WERI-Rb-1 (cell line): ENCODE data around the gene COG4.

Experiments used
- DNase-seq: peaks from one replicate; pipeline ENCODE4 v3.0.0-alpha.2; 2020
- H3K27ac ChIP-seq: fragments of 250-450 bp; sonication (Bioruptor Pico); 2 replicates; pipeline ENCODE4 v1.5.1; 2020; ENCODE audit warnings: mild to moderate bottlenecking, moderate library complexity
- H3K27me3 ChIP-seq: fragments of 250-450 bp; sonication (Bioruptor Pico); 2 replicates; pipeline ENCODE4 v1.5.1; 2021; ENCODE audit warnings: mild to moderate bottlenecking, low read depth, moderate library complexity; ENCODE audit not compliant: insufficient read depth, severe bottlenecking
- H3K36me3 ChIP-seq: fragments of 250-450 bp; sonication (Bioruptor Pico); 2 replicates; pipeline ENCODE4 v1.5.1; 2020; ENCODE audit warnings: mild to moderate bottlenecking, moderate library complexity
- H3K4me3 ChIP-seq: 2 replicates; pipeline ENCODE4 v1.5.1; 2011; ENCODE audit warnings: low read depth, mild to moderate bottlenecking, control low read depth, low read length
- H3K9me3 ChIP-seq: fragments of 250-450 bp; sonication (Bioruptor Pico); 2 replicates; pipeline ENCODE4 v1.5.1; 2021; ENCODE audit warnings: mild to moderate bottlenecking, moderate library complexity; ENCODE audit not compliant: severe bottlenecking
- TF ChIP-seq, protein P1 (sequence below): IDR thresholded peaks from 2 replicates; pipeline ENCODE4 v1.5.1; 2011; ENCODE audit warnings: low read depth, mild to moderate bottlenecking, control low read depth, inconsistent platforms, low read length

The COG4 gene

DNA sequence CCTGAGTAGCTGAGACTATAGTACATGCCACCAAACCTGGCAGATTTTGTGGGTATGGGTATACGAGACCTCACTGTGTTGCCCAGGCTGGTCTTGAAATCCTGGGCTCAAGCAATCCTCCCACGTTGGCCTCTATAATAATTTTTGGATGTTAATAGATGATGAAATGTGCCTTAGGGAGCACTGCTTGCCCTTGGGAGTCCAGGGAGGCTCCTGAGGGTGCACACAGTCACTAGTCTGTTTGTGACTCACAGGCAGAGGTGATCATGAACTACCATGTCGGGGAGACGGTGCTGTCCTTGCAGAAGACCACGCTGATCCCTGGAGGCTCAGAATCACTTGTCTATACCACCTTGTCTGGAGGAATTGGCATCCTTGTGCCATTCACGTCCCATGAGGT, 46.4 kb upstream of the COG4 start:
- H3K36me3 ChIP-seq = peaks cover 100% of the 10 kb centered on the region
- H3K27me3 ChIP-seq = no peaks in the 10 kb centered on the region
- no peak for DNase-seq
- H3K27ac ChIP-seq = no peak overlapping the region
- H3K4me3 ChIP-seq = no peak overlapping the region
- TF ChIP-seq, protein P1, sequence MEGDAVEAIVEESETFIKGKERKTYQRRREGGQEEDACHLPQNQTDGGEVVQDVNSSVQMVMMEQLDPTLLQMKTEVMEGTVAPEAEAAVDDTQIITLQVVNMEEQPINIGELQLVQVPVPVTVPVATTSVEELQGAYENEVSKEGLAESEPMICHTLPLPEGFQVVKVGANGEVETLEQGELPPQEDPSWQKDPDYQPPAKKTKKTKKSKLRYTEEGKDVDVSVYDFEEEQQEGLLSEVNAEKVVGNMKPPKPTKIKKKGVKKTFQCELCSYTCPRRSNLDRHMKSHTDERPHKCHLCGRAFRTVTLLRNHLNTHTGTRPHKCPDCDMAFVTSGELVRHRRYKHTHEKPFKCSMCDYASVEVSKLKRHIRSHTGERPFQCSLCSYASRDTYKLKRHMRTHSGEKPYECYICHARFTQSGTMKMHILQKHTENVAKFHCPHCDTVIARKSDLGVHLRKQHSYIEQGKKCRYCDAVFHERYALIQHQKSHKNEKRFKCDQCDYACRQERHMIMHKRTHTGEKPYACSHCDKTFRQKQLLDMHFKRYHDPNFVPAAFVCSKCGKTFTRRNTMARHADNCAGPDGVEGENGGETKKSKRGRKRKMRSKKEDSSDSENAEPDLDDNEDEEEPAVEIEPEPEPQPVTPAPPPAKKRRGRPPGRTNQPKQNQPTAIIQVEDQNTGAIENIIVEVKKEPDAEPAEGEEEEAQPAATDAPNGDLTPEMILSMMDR = no peak
- H3K9me3 ChIP-seq = no peaks in the 10 kb centered on the region

DNA sequence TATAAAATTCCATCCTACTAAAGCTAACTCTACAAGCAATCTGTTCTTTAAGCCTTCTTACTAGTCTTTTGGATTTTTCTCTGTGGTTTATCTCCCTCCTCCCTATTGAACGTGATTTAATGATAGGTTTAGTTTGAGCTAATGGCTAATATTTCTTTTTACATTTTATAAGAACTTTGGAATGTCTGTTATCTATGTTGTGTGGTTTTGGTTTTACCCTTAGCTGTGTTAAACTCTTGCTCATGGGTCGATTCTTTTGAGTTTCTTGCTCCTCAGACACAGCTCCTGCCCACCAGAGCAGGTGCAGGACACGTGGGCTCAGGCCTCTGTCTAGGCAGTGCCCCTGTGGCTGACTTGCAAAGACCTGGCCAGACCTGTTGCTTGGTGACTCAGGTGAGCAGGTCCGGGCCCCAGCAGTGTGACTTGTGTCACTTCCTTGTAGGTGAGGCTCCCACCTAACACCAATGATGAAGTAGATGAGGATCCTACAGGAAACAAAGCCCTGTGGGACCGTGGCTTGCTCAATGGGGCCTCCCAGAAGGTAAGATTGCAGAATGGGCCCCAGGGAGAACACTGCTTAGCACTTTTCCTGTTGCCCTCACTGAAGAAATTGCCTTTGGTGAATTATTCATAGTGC, 45.4 kb upstream of the COG4 start:
- Histone ChIP-seq H3K9me3 (no peaks in the 10 kb centered on the region), H3K27me3 (no peaks in the 10 kb centered on the region), H3K4me3 (no peak overlapping the region), H3K36me3 (peaks cover 100% of the 10 kb centered on the region), H3K27ac (no peak overlapping the region)
- no peak for DNase-seq
- TF ChIP-seq, protein P1 = no peak

GRCh38 chr16:70565053-70565452, 41.7 kb upstream of the COG4 start:
- DNase-seq = no peak
- H3K27me3 ChIP-seq = no peaks in the 10 kb centered on the region
- peaks cover 100% of the 10 kb centered on the region for H3K36me3 ChIP-seq
- no peaks in the 10 kb centered on the region for H3K9me3 ChIP-seq
- no peak overlapping the region for H3K27ac ChIP-seq
- TF ChIP-seq, protein P1 = no peak
- H3K4me3 ChIP-seq = no peak overlapping the region

GRCh38 chr16:70563636-70564035, 40.3 kb upstream of the COG4 start:
- Histone ChIP-seq H3K36me3 (peaks cover 100% of the 10 kb centered on the region), H3K27ac (no peak overlapping the region)
- TF ChIP-seq, protein P1 = no peak

DNA sequence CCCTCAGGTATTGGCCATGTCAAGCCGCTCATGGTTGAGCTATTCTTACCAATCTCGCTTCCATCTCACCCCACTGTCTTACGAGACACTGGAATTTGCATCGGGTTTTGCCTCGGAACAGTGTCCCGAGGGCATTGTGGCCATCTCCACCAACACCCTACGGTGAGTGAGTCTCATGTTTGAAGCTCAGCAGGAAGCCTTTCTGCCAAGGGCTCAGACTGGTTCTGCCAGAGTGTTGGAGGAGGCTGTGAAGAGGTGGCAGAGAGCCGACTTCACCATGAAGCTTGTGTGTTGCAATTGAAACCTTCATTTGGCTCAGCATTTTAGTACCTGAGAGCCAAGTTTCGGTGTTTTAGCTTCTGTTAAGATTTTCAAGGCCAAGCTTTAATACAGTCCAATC, 38.3 kb upstream of the COG4 start:
- no peaks in the 10 kb centered on the region for H3K27me3 ChIP-seq
- H3K9me3 ChIP-seq = no peaks in the 10 kb centered on the region
- TF ChIP-seq, protein P1 = no peak
- no peak for DNase-seq
- no peak overlapping the region for H3K27ac ChIP-seq
- H3K4me3 ChIP-seq = no peak overlapping the region
- H3K36me3 ChIP-seq = peaks cover 100% of the 10 kb centered on the region

More at GRCh38 chr16:70563636-70564035, 40.3 kb upstream of the COG4 start:
- H3K9me3 ChIP-seq = no peaks in the 10 kb centered on the region
- no peak for DNase-seq
- no peaks in the 10 kb centered on the region for H3K27me3 ChIP-seq
- no peak overlapping the region for H3K4me3 ChIP-seq

GRCh38 chr16:70556063-70556462, 32.7 kb upstream of the COG4 start:
- TF ChIP-seq, protein P1 = no peak
- Histone ChIP-seq H3K36me3 (peaks cover 98% of the 10 kb centered on the region), H3K27ac (no peak overlapping the region), H3K4me3 (no peak overlapping the region), H3K9me3 (no peaks in the 10 kb centered on the region), H3K27me3 (no peaks in the 10 kb centered on the region)
- DNase-seq = no peak
